ENCODE results near the gene ERBB4.

DNA sequence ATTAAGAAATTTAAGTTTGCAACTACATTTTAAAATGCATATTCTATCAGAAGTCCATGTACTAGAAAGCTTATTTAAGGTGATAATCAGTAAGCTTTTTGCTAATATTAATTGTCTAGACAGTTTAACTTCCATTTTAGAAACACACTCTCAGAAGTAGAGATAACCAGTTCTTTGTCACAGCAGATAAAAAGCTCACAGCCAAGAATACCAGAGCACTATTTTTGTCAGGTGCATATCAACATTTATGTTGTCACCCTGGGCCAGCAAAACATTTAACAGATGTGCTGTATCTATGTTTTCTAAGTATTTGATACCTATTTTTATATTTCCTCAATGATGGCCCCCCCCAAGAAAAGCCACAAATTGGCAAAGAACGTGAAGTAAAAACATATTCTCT, 192.6 kb downstream of the ERBB4 start:
- TF ChIP-seq, protein P1, sequence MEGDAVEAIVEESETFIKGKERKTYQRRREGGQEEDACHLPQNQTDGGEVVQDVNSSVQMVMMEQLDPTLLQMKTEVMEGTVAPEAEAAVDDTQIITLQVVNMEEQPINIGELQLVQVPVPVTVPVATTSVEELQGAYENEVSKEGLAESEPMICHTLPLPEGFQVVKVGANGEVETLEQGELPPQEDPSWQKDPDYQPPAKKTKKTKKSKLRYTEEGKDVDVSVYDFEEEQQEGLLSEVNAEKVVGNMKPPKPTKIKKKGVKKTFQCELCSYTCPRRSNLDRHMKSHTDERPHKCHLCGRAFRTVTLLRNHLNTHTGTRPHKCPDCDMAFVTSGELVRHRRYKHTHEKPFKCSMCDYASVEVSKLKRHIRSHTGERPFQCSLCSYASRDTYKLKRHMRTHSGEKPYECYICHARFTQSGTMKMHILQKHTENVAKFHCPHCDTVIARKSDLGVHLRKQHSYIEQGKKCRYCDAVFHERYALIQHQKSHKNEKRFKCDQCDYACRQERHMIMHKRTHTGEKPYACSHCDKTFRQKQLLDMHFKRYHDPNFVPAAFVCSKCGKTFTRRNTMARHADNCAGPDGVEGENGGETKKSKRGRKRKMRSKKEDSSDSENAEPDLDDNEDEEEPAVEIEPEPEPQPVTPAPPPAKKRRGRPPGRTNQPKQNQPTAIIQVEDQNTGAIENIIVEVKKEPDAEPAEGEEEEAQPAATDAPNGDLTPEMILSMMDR (IDR thresholded peaks at IDR 0.05; ENCODE audit: low read depth, low read length, poor library complexity, severe bottlenecking): no peak
- TF ChIP-seq EZH2phosphoT487 (IDR thresholded peaks at IDR 0.05; ENCODE audit: borderline replicate concordance, low read length): no peak

All from DOHH2 (cell line).